HG03139 (cell line): ENCODE data around the gene ABHD16A.

Experiments used
- ATAC-seq: cut with Tn5 transposase; IDR thresholded peaks from one replicate; pipeline ENCODE4 v1.9.1; 2021; ENCODE audit not compliant: unreplicated experiment

The ABHD16A gene

GRCh38 chr6:31690231-31691077 lies 12.7 kb downstream of the ABHD16A start:
- no peak for ATAC-seq

- no peak for ATAC-seq
These were observed 13.6 kb downstream of the ABHD16A start for GRCh38 chr6:31689249-31690110.

- ATAC-seq, result no peak
These were observed 15.0 kb downstream of the ABHD16A start for GRCh38 chr6:31687860-31688693.

GRCh38 chr6:31687321-31687720 lies 15.8 kb downstream of the ABHD16A start:
- ATAC-seq, result no peak

GRCh38 chr6:31686483-31686882 lies 16.6 kb downstream of the ABHD16A start:
- ATAC-seq, result no peak

GRCh38 chr6:31683591-31683990 lies 19.5 kb downstream of the ABHD16A start:
- no peak for ATAC-seq

- no peak for ATAC-seq
These were observed 21.9 kb downstream of the ABHD16A start for GRCh38 chr6:31681135-31681671.

GRCh38 chr6:31680226-31681134 lies 22.6 kb downstream of the ABHD16A start, which contains the start of gene LY6G5C:
LY6G5C (minus strand) TSS chr6:31681067; CDS start chr6:31680373, 694 bp downstream.
- ATAC-seq, result no peak

- no peak for ATAC-seq
These were observed 25.2 kb downstream of the ABHD16A start for GRCh38 chr6:31677955-31678354.

GRCh38 chr6:31676904-31677303 lies 26.2 kb downstream of the ABHD16A start:
- ATAC-seq, result no peak

GRCh38 chr6:31676322-31676903 lies 26.7 kb downstream of the ABHD16A start:
- no peak for ATAC-seq

GRCh38 chr6:31669676-31670075 lies 33.4 kb downstream of the ABHD16A start, which contains the start of gene LY6G5B:
LY6G5B (plus strand) TSS chr6:31669976; CDS start chr6:31670951, 975 bp downstream.
- ATAC-seq, result no peak

GRCh38 chr6:31666337-31666965 lies 36.7 kb downstream of the ABHD16A start:
- ATAC-seq, result no peak

GRCh38 chr6:31665501-31666336 lies 37.4 kb downstream of the ABHD16A start, which contains the start of gene CSNK2B:
CSNK2B (plus strand) TSS chr6:31666080; CDS start chr6:31666832, 752 bp downstream.
- peak; percentile 61 for ATAC-seq

GRCh38 chr6:31664790-31665500 lies 38.2 kb downstream of the ABHD16A start, which contains the start of gene GPANK1:
GPANK1 (minus strand) TSS chr6:31664997; CDS start chr6:31664478, 519 bp downstream.
- peak; percentile 26 for ATAC-seq

GRCh38 chr6:31663961-31664789 lies 38.9 kb downstream of the ABHD16A start:
- ATAC-seq, result no peak
